GM13977 (cell line): ENCODE results near the gene FAT2.

Experiments
- DNase-seq: peaks from one replicate; pipeline ENCODE4 v3.0.0; 2012; ENCODE audit warnings: low spot score
- CTCF ChIP-seq: IDR thresholded peaks from 2 replicates; pipeline ENCODE4 v1.5.1; 2012; ENCODE audit warnings: mild to moderate bottlenecking, control low read depth; ENCODE audit not compliant: insufficient read depth; ENCODE audit errors: extremely low read depth, missing control alignments
- in situ Hi-C: fragments of 300-500 bp; cut with MboI; formaldehyde crosslinking; loops from one replicate; pipeline ENCODE4 v1.12.0; 2022; ENCODE audit warnings: low sequenced_read_pairs, low pct_unique_long_range_greater_than_20kb, mixed read lengths, inconsistent platforms; ENCODE audit not compliant: unreplicated experiment

The FAT2 gene

GRCh38 chr5:151570512-151571269 lies 20.4 kb downstream of the FAT2 start:
- no peak for TF ChIP-seq CTCF
- no peak for DNase-seq
- in situ Hi-C loops: no loop called here

GRCh38 chr5:151570058-151570457 lies 21.1 kb downstream of the FAT2 start:
- no peak for TF ChIP-seq CTCF
- no peak for DNase-seq
- in situ Hi-C loops: no loop called here

- no peak for TF ChIP-seq CTCF
- in situ Hi-C loops: no loop called here
- no peak for DNase-seq
These were observed 21.7 kb downstream of the FAT2 start for GRCh38 chr5:151569132-151570046.

GRCh38 chr5:151568036-151568435 lies 23.1 kb downstream of the FAT2 start:
- no peak for DNase-seq
- in situ Hi-C loops: no loop called here
- no peak for TF ChIP-seq CTCF

- no peak for DNase-seq
- in situ Hi-C loops: no loop called here
- no peak for TF ChIP-seq CTCF
These were observed 25.2 kb downstream of the FAT2 start for GRCh38 chr5:151565971-151566370.

- no peak for DNase-seq
- no peak for TF ChIP-seq CTCF
- in situ Hi-C loops: no loop called here
These were observed 29.0 kb downstream of the FAT2 start for GRCh38 chr5:151562019-151562707.
